NCI-H1694 (cell line): ENCODE data around the gene SMIM31.
A peak's percentile ranks its signal among the peaks of the same experiment; 100 is the strongest.

Experiments used
- DNase-seq: peaks from one replicate; lab custom pipeline; 2025; lab: John Stamatoyannopoulos, UW

Gene SMIM31

GRCh38 chr4:164753873-164754488 is at the start of gene SMIM31:
Gene SMIM31 (plus strand): TSS chr4:164754131. CDS start chr4:164770444, 16,313 bp downstream.
- DNase-seq, result no peak

- no peak for DNase-seq
Measured at GRCh38 chr4:164706675-164707074, 47.3 kb upstream of the SMIM31 start.

- DNase-seq, result no peak
Measured at GRCh38 chr4:164716901-164717300, 37.0 kb upstream of the SMIM31 start.

- no peak for DNase-seq
Measured at GRCh38 chr4:164718827-164719226, 35.1 kb upstream of the SMIM31 start.

- no peak for DNase-seq
Measured at GRCh38 chr4:164725066-164725465, 28.9 kb upstream of the SMIM31 start.

- no peak for DNase-seq
Measured at GRCh38 chr4:164730705-164731393, 23.1 kb upstream of the SMIM31 start.

GRCh38 chr4:164731827-164732474 is 22.0 kb upstream of the SMIM31 start:
- peak; percentile 1 for DNase-seq

GRCh38 chr4:164734484-164734883 is 19.4 kb upstream of the SMIM31 start:
- DNase-seq, result no peak

GRCh38 chr4:164748375-164748774 is 5.6 kb upstream of the SMIM31 start:
- DNase-seq, result no peak

GRCh38 chr4:164755432-164755831 is 1.5 kb downstream of the SMIM31 start:
- DNase-seq, result no peak

- DNase-seq, result no peak
Measured at GRCh38 chr4:164756686-164757085, 2.8 kb downstream of the SMIM31 start.

GRCh38 chr4:164761241-164761640 is 7.3 kb downstream of the SMIM31 start:
- no peak for DNase-seq

- no peak for DNase-seq
Measured at GRCh38 chr4:164761746-164762275, 7.9 kb downstream of the SMIM31 start.

- DNase-seq, result no peak
Measured at GRCh38 chr4:164765096-164765495, 11.2 kb downstream of the SMIM31 start.

GRCh38 chr4:164765833-164766232 is 11.9 kb downstream of the SMIM31 start:
- no peak for DNase-seq

GRCh38 chr4:164768516-164768915 is 14.6 kb downstream of the SMIM31 start:
- no peak for DNase-seq

- no peak for DNase-seq
Measured at GRCh38 chr4:164770010-164770724, 16.2 kb downstream of the SMIM31 start.

- DNase-seq, result no peak
Measured at GRCh38 chr4:164771088-164771487, 17.2 kb downstream of the SMIM31 start.

GRCh38 chr4:164772076-164772475 is 18.1 kb downstream of the SMIM31 start:
- DNase-seq, result no peak

GRCh38 chr4:164779080-164779479 is 25.1 kb downstream of the SMIM31 start:
- no peak for DNase-seq

- peak; percentile 5 for DNase-seq
Measured at GRCh38 chr4:164779811-164780216, 25.9 kb downstream of the SMIM31 start.

GRCh38 chr4:164780839-164781238 is 26.9 kb downstream of the SMIM31 start:
- no peak for DNase-seq
